Measurements from ENCODE around the gene SRCAP. TPM values are rescaled to one million over a fixed set of nuclear protein-coding genes. Genes with fewer than 3 reads are reported as not detected.

SRCAP gene
- total RNA-seq, 1 experiment from 2014 or later: 116 TPM

DNA sequence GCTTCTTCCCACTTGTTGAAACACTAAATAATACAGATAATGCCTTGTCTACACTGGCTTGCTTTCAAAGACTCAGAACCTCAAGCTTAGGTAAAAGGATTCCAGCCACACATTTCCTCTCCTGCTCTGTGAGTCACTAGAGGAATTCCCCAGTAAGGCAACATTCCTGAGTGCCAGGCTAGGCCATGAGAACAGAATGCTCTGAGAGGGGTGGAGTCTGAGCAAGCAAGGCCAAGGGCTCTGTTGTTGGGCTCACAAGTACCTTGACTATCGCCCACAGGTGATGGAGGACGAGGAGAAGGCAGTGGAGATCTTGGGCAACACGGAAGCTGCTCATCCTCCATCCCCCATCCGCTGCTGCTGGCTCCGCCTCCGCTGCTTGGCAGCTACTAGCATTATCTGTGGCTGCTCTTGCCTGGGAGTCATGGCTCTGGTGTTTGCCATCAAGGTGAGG, 42.5 kb downstream of the SRCAP start:
- peaks cover 33% of the 10 kb centered on the region for H3K4me1 ChIP-seq (replicated peaks; ENCODE audit: insufficient read depth)
- intact Hi-C loops (cut with micrococcal nuclease; ENCODE audit: unreplicated experiment): loop anchor here (1.0 to 5.0 kb wide), 5 partner anchors 36 to 153 kb away; partner anchors contain the start of genes BCL7C and FBRS
- H3K9me2 ChIP-seq (ENCODE audit: insufficient read depth): no peaks in the 10 kb centered on the region
- DNase-seq: peak; percentile 95 to 100
- ChIA-PET POLR2A (ENCODE audit: unreplicated experiment) (interaction anchor here (0.5 to 0.7 kb wide), 4 partner anchors 10 to 525 kb away, joined by 3 to 11 read pairs (median 7); no protein-coding TSS in a partner anchor), CTCF (interaction anchor here (0.5 kb wide), 1 partner anchor 67 kb away, joined by 3 read pairs; no protein-coding TSS in a partner anchor)
- peak overlapping the region; percentile 68 for H3K4me3 ChIP-seq
- no peak for TF ChIP-seq EZH2 (IDR thresholded peaks at IDR 0.05; ENCODE audit: low read depth)
- TF ChIP-seq, protein P1, sequence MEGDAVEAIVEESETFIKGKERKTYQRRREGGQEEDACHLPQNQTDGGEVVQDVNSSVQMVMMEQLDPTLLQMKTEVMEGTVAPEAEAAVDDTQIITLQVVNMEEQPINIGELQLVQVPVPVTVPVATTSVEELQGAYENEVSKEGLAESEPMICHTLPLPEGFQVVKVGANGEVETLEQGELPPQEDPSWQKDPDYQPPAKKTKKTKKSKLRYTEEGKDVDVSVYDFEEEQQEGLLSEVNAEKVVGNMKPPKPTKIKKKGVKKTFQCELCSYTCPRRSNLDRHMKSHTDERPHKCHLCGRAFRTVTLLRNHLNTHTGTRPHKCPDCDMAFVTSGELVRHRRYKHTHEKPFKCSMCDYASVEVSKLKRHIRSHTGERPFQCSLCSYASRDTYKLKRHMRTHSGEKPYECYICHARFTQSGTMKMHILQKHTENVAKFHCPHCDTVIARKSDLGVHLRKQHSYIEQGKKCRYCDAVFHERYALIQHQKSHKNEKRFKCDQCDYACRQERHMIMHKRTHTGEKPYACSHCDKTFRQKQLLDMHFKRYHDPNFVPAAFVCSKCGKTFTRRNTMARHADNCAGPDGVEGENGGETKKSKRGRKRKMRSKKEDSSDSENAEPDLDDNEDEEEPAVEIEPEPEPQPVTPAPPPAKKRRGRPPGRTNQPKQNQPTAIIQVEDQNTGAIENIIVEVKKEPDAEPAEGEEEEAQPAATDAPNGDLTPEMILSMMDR (conservative IDR thresholded peaks at IDR 0.05): no peak
- peaks cover 84% of the 10 kb centered on the region for H3F3A ChIP-seq (ENCODE audit: insufficient read depth, low read depth)
- no TSS peak for BruUV-seq (replicated peaks)
- H3K27ac ChIP-seq: peak overlapping the region; percentile 96
- H4K20me1 ChIP-seq (ENCODE audit: insufficient read depth): 0 out of 2 replicates have a peak, but pooled peaks cover 25% of the 10 kb centered on the region
- H3K27me3 ChIP-seq (ENCODE audit: insufficient read depth, low read depth): no peaks in the 10 kb centered on the region
- peak overlapping the region; percentile 99 for H3K4me2 ChIP-seq
- H2AFZ ChIP-seq: no peak overlapping the region
- peaks cover 26% of the 10 kb centered on the region for H3K79me2 ChIP-seq (ENCODE audit: low read depth)
- H3K9me3 ChIP-seq (ENCODE audit: insufficient read depth, low read depth): no peaks in the 10 kb centered on the region
- peaks cover 32% of the 10 kb centered on the region for H3K36me3 ChIP-seq (ENCODE audit: low read depth)

DNA sequence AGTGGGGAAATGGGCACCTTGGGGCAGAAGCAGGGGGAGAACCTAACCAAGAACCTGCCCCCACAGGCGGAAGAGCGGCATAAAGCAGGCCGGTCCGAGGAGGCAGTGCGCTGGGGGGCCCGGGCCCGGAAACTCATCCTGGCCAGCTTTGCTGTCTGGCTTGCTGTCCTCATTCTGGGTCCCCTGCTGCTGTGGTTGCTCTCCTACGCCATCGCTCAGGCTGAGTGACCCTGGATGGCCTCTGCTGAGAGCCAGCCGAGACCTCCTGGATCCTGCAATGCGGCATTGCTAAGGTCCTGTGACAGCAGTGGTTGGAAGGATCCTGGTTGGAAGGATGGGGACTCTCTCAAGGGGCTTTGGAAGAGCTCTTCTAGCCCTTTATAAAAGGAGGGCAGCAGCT, 44.7 kb downstream of the SRCAP start:
- CTCF ChIA-PET: no interaction called here
- Histone ChIP-seq H4K20me1 (ENCODE audit: insufficient read depth) (0 out of 2 replicates have a peak, but pooled peaks cover 25% of the 10 kb centered on the region), H3K36me3 (ENCODE audit: low read depth) (peaks cover 32% of the 10 kb centered on the region), H3K9me3 (ENCODE audit: insufficient read depth, low read depth) (no peaks in the 10 kb centered on the region), H3K4me3 (no peak overlapping the region), H3K4me1 (replicated peaks; ENCODE audit: insufficient read depth) (peaks cover 46% of the 10 kb centered on the region), H2AFZ (no peak overlapping the region), H3K27me3 (ENCODE audit: insufficient read depth, low read depth) (no peaks in the 10 kb centered on the region), H3K79me2 (ENCODE audit: low read depth) (peaks cover 26% of the 10 kb centered on the region), H3K9me2 (ENCODE audit: insufficient read depth) (no peaks in the 10 kb centered on the region), H3K27ac (no peak overlapping the region), H3K4me2 (no peak overlapping the region), H3F3A (ENCODE audit: insufficient read depth, low read depth) (peaks cover 82% of the 10 kb centered on the region)
- DNase-seq: no peak
- POLR2A ChIA-PET (ENCODE audit: unreplicated experiment): interaction anchor here (1.0 kb wide), 1 partner anchor 33 kb away, joined by 4 read pairs; no protein-coding TSS in a partner anchor
- TF ChIP-seq, protein P1 (conservative IDR thresholded peaks at IDR 0.05): no peak
- TF ChIP-seq EZH2 (IDR thresholded peaks at IDR 0.05; ENCODE audit: low read depth): no peak
- no TSS peak for BruUV-seq (replicated peaks)
- intact Hi-C loops (cut with micrococcal nuclease; ENCODE audit: unreplicated experiment): loop anchor here (5.0 kb wide), 1 partner anchor 34 kb away; no protein-coding TSS in a partner anchor

DNA sequence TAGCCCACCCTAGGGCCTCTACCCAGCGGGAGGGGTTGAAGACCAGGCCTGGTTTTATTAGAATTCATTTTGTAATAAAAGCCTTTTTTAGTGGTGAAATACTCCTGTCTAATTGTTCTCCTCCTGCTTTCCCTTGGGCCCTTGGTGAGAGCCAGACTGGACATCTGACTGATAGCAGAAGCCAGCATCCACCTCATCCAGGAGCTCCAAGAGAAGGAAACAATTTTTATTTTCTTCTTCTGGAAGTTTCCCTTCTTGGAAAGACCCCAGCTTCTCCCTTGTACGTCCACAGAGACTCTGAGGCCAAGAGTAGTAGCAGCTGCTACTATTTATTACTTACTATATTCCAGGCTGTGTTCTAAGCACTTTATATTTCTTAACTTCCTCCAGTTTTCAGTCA, 45.2 kb downstream of the SRCAP start:
- H2AFZ ChIP-seq: no peak overlapping the region
- no peak overlapping the region for H3K27ac ChIP-seq
- BruUV-seq (replicated peaks): no TSS peak
- 0 out of 2 replicates have a peak, but pooled peaks cover 22% of the 10 kb centered on the region for H4K20me1 ChIP-seq (ENCODE audit: insufficient read depth)
- no peaks in the 10 kb centered on the region for H3K27me3 ChIP-seq (ENCODE audit: insufficient read depth, low read depth)
- peaks cover 27% of the 10 kb centered on the region for H3K79me2 ChIP-seq (ENCODE audit: low read depth)
- H3F3A ChIP-seq (ENCODE audit: insufficient read depth, low read depth): peaks cover 77% of the 10 kb centered on the region
- ChIA-PET CTCF (no interaction called here), POLR2A (ENCODE audit: unreplicated experiment) (interaction anchor here (1.0 kb wide), 1 partner anchor 33 kb away, joined by 4 read pairs; no protein-coding TSS in a partner anchor)
- DNase-seq: no peak
- TF ChIP-seq EZH2 (IDR thresholded peaks at IDR 0.05; ENCODE audit: low read depth): no peak
- TF ChIP-seq, protein P1 (conservative IDR thresholded peaks at IDR 0.05): no peak
- H3K4me3 ChIP-seq: no peak overlapping the region
- H3K4me1 ChIP-seq (replicated peaks; ENCODE audit: insufficient read depth): peaks cover 42% of the 10 kb centered on the region
- no peaks in the 10 kb centered on the region for H3K9me2 ChIP-seq (ENCODE audit: insufficient read depth)
- intact Hi-C loops (cut with micrococcal nuclease; ENCODE audit: unreplicated experiment): loop anchor here (5.0 kb wide), 1 partner anchor 33 kb away; no protein-coding TSS in a partner anchor
- H3K9me3 ChIP-seq (ENCODE audit: insufficient read depth, low read depth): no peaks in the 10 kb centered on the region
- H3K4me2 ChIP-seq: no peak overlapping the region
- peaks cover 32% of the 10 kb centered on the region for H3K36me3 ChIP-seq (ENCODE audit: low read depth)

Measured in PC-9 (cell line).